CD4-positive, alpha-beta T cell treated with Interleukin-4 for 1 hour (primary cell): ENCODE results near the gene SMNDC1.

ENCODE experiments used
- DNase-seq, 2 donors: peaks; one replicate each; pipeline ENCODE4 v3.0.0-alpha.2; 2020 to 2022

Gene SMNDC1

GRCh38 chr10:110244550-110244949, 60.2 kb downstream of the SMNDC1 start:
- no peak for DNase-seq

- no peak for DNase-seq
Observed at GRCh38 chr10:110242511-110242910, 62.2 kb downstream of the SMNDC1 start.

GRCh38 chr10:110241841-110242240, 62.9 kb downstream of the SMNDC1 start:
- DNase-seq = no peak

- DNase-seq = peak in 1 of 2 donors; percentile 27
Observed at GRCh38 chr10:110241407-110241806, 63.3 kb downstream of the SMNDC1 start.
